GM21360 (cell line): ENCODE results near the gene LUZP2.

ENCODE experiments used
- ATAC-seq: cut with Tn5 transposase; IDR thresholded peaks from one replicate; pipeline ENCODE4 v1.9.1; 2021; ENCODE audit warnings: mild to moderate bottlenecking, moderate library complexity; ENCODE audit not compliant: unreplicated experiment

Gene LUZP2

DNA sequence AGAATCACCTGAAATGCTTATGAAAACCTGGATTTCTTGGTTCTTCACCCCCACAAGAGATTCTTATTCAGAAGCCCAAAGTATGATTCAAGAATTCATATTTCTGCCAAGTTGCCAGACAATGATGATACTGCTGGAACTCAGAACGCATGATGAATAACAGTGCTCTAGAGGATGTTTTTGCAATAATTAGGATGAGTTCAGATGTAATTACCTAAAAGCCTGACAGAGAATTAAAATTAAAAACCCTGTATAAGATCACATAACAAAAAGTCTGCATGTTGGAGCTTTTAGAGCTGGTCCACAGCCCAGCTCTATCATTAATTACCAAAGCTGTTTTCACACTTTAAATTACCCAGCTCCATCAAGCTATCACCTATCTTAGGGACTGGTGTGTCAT is 211.8 kb downstream of the LUZP2 start:
- no peak for ATAC-seq

DNA sequence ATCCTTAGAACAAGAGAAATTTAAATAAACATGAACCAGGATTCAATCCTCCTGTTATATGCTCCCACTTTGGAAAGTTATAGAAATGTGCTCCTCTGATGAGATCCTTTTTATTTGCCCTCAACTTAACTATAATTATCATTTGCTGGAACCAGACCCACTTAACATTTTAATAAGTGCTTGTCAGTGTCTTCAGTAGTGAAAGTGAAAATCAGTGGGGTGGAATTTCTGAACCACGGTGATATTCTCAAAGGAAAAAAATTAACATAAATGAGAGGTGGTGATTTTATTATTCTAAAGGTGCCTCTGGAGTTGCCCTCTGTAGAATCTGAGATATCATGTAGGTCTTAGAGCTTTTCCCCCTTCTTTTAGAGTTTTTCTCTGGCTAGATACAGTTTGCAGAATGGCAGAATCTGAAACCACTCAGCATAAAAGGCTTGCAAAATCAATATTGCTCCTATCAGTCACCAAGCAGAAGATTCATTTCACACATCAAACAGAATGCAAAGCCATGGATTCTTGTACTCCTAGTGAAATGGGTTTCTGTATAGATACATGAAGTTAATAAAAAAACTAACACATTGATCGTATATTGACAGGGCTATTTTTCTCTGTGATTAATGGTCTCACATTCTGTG is 213.2 kb downstream of the LUZP2 start:
- no peak for ATAC-seq

- ATAC-seq = no peak
Observed at GRCh38 chr11:24714601-24715000, 217.7 kb downstream of the LUZP2 start.

GRCh38 chr11:24716403-24716802 is 219.6 kb downstream of the LUZP2 start:
- no peak for ATAC-seq

GRCh38 chr11:24723231-24723630 is 226.4 kb downstream of the LUZP2 start:
- no peak for ATAC-seq

DNA sequence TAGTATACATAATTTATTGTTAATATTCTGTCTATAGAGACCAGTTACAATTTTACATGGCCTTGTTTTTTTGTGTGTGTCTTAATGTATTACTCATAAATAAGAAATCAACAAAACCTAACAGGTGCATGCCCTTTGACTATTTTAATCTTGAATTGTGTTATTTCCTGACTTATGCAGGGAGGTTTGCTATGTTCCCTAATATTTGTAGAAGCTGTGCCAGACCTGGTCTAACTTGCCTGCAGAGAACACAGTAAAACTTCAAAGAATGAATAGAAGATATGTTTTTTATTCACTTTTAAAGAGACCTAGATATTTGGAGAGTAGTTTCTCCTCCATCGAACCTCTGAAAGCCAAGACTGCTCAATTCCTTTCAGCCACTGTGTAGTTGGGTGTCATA is 234.7 kb downstream of the LUZP2 start:
- no peak for ATAC-seq

DNA sequence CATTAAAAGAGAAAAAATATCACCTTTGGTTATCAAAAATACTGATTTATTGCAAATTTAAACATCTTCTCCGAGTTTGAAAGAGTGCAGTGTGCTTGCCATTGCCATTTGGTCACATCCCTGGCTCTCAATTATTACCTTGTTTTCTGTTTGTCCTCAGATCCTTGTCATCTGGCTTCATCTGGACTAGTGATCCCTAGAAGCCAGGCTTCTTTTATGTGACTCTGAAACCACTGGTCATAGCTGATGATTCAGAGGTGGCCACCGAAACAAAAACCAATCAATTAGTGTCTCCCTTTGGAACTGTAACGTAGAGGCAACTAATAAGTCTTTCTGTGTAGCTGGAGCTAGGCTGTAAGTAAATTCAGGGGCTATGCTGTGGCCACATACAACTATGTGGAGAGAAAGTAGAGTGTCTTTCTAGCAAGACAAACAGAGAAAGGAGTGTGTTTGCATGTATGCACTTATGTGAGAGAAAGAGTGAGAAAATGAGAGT is 237.9 kb downstream of the LUZP2 start:
- ATAC-seq = no peak

DNA sequence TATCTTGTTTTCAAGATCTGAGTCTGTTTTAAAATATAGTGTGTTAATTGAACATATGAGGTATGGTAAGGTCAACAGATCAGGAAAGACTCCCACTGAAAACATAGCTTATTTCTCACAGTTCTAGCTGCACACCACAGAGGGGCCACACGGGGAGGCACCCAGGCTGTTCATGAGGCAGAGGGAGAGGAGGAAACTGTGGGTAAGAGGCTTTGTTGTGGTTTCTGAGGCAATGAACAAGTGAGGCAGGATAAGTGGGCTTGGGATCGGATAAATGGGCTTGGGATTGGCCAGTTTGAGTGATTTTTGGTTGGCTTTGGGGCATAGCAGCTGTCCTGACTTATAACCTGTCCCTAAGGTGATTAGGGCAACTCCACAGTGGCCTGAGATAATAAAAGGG is 242.1 kb downstream of the LUZP2 start:
- no peak for ATAC-seq

GRCh38 chr11:24739637-24740036 is 242.8 kb downstream of the LUZP2 start:
- no peak for ATAC-seq

DNA sequence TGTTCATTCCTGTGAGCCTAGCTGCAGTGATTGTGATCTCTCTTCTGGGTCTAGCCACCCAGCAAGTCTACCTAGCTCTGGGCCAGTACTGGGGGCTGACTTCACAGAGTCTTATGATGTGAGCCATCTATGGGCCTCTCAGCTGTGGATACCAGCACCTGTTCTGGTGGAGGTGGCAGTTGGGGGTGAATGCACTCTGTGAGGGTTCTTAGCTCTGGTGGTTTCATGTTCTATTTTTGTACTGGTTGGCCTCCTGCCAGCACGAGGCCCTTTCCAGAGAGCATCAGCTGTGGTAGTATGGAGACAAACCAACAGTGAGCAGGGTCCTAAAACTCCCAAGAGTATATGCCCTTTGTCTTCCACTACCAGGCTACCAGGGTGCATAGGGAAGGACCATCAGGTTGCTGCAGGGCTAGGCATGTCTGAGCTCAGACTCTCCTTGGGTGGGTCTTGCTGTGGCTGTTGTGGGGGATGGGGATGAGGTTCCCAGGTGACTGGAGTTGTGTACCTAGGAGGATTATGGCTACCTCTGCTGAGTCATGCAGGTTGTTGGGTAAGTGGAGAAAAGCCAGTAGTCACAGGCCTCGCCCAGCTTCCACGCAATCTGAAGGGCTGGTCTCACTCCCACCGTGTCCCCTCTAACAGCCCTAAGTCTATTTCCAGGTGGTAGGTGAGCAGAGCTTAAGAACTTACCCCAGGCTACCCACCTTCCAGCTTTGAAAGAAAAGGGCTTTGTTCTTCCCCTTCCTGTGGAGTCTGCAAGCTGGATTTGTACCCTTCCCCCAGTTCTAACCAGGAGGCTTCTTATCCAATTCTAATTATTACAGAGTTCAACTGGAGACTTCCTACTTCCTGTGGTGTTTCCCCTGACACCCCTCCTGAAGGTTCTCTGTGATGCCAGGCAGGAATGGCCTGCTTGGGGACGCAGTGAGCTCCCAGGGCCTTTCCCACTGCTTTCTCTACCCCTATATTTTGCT is 250.7 kb downstream of the LUZP2 start:
- ATAC-seq = no peak

GRCh38 chr11:24748261-24748660 is 251.4 kb downstream of the LUZP2 start:
- no peak for ATAC-seq

- ATAC-seq = no peak
Observed at GRCh38 chr11:24754406-24754805, 257.6 kb downstream of the LUZP2 start.

GRCh38 chr11:24755260-24755839 is 258.5 kb downstream of the LUZP2 start:
- no peak for ATAC-seq

- no peak for ATAC-seq
Observed at GRCh38 chr11:24759742-24760141, 262.9 kb downstream of the LUZP2 start.

DNA sequence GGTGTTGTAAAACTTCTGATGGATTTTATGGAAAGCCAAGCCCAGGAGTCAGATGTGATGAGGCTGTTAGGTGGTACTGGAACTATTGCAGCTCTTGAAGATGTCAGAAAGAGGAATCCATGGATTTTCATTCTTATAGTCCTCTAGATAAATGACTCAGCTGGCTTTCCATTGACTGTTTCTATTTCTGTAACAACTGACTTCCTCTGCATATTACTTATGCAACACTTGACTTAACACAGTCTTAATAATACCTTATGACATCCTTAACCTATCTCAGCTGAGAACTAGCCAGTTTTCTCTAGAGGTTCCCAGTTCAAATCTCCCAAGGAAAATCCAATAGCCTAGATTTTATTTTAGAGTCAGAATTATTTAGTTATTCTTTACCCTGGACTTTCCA is 263.8 kb downstream of the LUZP2 start:
- ATAC-seq = no peak

DNA sequence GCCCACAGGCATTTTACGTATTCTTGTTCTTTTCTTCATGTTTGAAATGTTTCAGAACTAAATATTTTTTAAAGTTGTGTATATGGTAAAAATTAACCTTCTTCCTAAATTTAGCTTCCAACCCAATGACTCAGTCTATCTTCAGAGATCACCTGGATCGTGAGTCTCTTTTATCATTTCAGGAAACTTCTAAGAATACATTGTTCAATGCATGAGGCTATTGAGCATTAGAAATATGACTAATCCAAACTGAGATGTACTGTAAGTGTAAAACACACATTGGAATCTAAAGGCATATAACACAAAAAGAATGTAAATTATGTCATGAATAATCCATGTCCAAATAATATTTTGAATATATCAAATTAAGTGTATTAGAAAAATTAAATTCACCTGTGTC is 265.2 kb downstream of the LUZP2 start:
- no peak for ATAC-seq

- no peak for ATAC-seq
Observed at GRCh38 chr11:24767411-24767810, 270.6 kb downstream of the LUZP2 start.

DNA sequence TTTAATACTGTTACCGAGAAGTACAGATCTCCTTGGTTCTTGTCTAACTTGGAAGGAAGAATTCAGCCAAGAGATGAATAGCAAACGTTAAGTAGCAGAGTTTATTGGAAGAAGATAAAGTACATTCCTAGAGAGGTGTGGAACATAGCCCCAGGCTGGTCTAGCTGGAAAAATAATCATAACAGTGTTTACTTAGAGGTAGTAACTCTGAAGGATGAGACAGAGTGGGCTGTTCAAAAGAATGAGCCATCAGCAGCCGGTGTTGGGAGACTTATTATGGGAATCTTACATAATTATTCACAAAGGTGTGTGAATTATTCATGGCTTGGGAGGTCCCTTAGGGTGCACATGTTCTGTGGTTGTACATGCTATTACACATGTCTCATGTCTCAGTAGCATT is 276.5 kb downstream of the LUZP2 start:
- ATAC-seq = no peak

- no peak for ATAC-seq
Observed at GRCh38 chr11:24779791-24780190, 282.9 kb downstream of the LUZP2 start.

DNA sequence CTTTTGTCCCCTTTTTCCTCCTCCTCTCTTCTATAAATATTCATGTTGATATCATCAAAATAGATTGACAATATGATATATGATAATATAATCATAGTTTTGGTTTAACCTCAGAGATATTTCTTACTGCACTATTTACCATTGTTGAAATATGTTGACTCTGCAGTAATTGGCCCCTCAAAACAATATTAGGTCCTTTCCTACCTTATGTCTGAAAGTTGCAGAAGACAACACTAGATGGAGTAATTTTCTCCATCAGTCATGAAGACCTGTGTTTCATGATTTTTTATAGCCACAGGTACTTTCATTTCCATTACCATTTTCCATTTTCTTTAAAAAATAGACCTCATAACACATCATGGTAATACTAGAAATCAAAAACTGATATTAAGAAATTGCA is 284.4 kb downstream of the LUZP2 start:
- no peak for ATAC-seq

DNA sequence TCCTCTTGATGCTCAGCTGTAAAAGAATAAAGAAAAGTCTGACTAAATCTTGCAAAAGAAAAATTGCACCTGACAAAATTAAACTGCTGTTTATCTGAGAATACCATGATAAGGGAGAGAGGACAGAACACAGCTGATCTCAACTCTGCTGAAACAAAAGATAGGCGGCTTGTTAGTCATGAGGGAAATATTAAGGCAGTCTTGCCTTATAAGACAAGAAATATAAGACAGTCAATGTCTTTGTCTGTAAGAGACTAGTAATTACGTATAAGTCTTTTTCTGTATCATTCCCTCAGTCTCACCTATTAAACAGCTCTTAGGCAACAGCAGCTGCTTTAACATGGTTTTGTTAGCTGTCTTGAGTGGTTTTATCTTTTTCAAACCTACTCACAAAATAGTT is 296.6 kb downstream of the LUZP2 start:
- ATAC-seq = no peak

GRCh38 chr11:24794064-24794463 is 297.2 kb downstream of the LUZP2 start:
- ATAC-seq = no peak
